Stimulated activated CD4-positive, alpha-beta T cell treated with anti-CD3 and anti-CD28 coated beads, Interleukin-12 subunit alpha, Interleukin-12 subunit beta, amount 100 ng/mL, for 48 hours (primary cell): ENCODE measurements around the gene CLSTN2.
"Not testable (repeated sequence)": the region's sequence is repeated elsewhere in the genome, so short reads cannot be mapped to it uniquely, and the experiment has no call there.

ENCODE experiments used
- DNase-seq, 3 donors: peaks; one replicate each; pipeline ENCODE4 v3.0.0-alpha.2; 2020; ENCODE audit warnings: low read depth in 2 of 3, low spot score in 1 of 3

The CLSTN2 gene

GRCh38 chr3:140403608-140404007, 468.6 kb downstream of the CLSTN2 start:
- no peak for DNase-seq

- DNase-seq, result no peak
These were observed 471.7 kb downstream of the CLSTN2 start for GRCh38 chr3:140406655-140407054.

GRCh38 chr3:140408252-140408651, 473.3 kb downstream of the CLSTN2 start:
- no peak for DNase-seq

- no peak for DNase-seq
These were observed 481.7 kb downstream of the CLSTN2 start for GRCh38 chr3:140416666-140417065.

- DNase-seq, result no peak
These were observed 485.8 kb downstream of the CLSTN2 start for GRCh38 chr3:140420621-140421357.

- no peak for DNase-seq
These were observed 486.9 kb downstream of the CLSTN2 start for GRCh38 chr3:140421884-140422283.

- no peak for DNase-seq
These were observed 488.2 kb downstream of the CLSTN2 start for GRCh38 chr3:140423146-140423545.

GRCh38 chr3:140423574-140423973, 488.6 kb downstream of the CLSTN2 start:
- DNase-seq, result not testable (repeated sequence)

GRCh38 chr3:140424211-140424610, 489.2 kb downstream of the CLSTN2 start:
- no peak for DNase-seq

GRCh38 chr3:140424726-140425125, 489.7 kb downstream of the CLSTN2 start:
- DNase-seq, result no peak

- no peak for DNase-seq
These were observed 492.8 kb downstream of the CLSTN2 start for GRCh38 chr3:140427786-140428185.

GRCh38 chr3:140428380-140428779, 493.4 kb downstream of the CLSTN2 start:
- no peak for DNase-seq

- no peak for DNase-seq
These were observed 494.8 kb downstream of the CLSTN2 start for GRCh38 chr3:140429791-140430190.

- no peak for DNase-seq
These were observed 495.5 kb downstream of the CLSTN2 start for GRCh38 chr3:140430494-140430893.

- DNase-seq, result no peak
These were observed 497.3 kb downstream of the CLSTN2 start for GRCh38 chr3:140432229-140432669.

- no peak for DNase-seq
These were observed 498.4 kb downstream of the CLSTN2 start for GRCh38 chr3:140433431-140433830.

GRCh38 chr3:140434261-140434905, 499.4 kb downstream of the CLSTN2 start:
- no peak for DNase-seq

- DNase-seq, result no peak
These were observed 501.4 kb downstream of the CLSTN2 start for GRCh38 chr3:140436421-140436820.

GRCh38 chr3:140438736-140439470, 503.9 kb downstream of the CLSTN2 start:
- no peak for DNase-seq

- DNase-seq, result no peak
These were observed 504.5 kb downstream of the CLSTN2 start for GRCh38 chr3:140439527-140439926.

- no peak for DNase-seq
These were observed 505.5 kb downstream of the CLSTN2 start for GRCh38 chr3:140440446-140440845.

- no peak for DNase-seq
These were observed 506.0 kb downstream of the CLSTN2 start for GRCh38 chr3:140441006-140441405.
